ENCODE results near the gene ACVR1. TPM values are rescaled to one million over a fixed set of nuclear protein-coding genes. Genes with fewer than 3 reads are reported as not detected.

The ACVR1 gene
- total and polyA plus RNA-seq, 9 of the 15 experiments (the other 6 are each of a cell fraction or from before 2014, with no cell fraction given) = 3.8 to 14.3 (median 6.9) TPM

GRCh38 chr2:157764386-157764785 lies 111.7 kb downstream of the ACVR1 start:
- H2AFZ ChIP-seq (ENCODE audit: low read depth, low read length) = no peak overlapping the region
- DNase-seq (ENCODE audit: extremely low read depth in 1 of 4, low spot score in 3 of 4) (no peak), ATAC-seq (no peak), FAIRE-seq (no peak)
- peaks cover 26% of the 10 kb centered on the region for H3K36me3 ChIP-seq (ENCODE audit: control insufficient read depth, insufficient read depth, low read length)
- no peak overlapping the region for H3K4me3 ChIP-seq
- POLR2A ChIA-PET = interaction anchor here (0.6 to 1.5 kb wide), 2 partner anchors 11 to 462 kb away, joined by 3 to 5 read pairs; no protein-coding TSS in a partner anchor
- BruUV-seq (replicated peaks) = no TSS peak
- H3K9ac ChIP-seq (ENCODE audit: insufficient read depth in 1 of 2, low read depth in 2 of 2, low read length in 2 of 2) = no peak overlapping the region
- in situ Hi-C loops (cut with MboI) = no loop called here
- H3K4me1 ChIP-seq (replicated peaks in 1 of 2; ENCODE audit: control insufficient read depth in 2 of 2, insufficient read depth in 2 of 2, low read length in 2 of 2) = no peaks in the 10 kb centered on the region
- no peak overlapping the region for H3K27ac ChIP-seq (ENCODE audit: extremely low read depth, low read depth, low read length)
- no peaks in the 10 kb centered on the region for H3K9me3 ChIP-seq (replicated peaks; ENCODE audit: control insufficient read depth, insufficient read depth, low read depth, low read length)
- no peak overlapping the region for H3K4me2 ChIP-seq (ENCODE audit: insufficient read depth, low read length)
- no peak for TF ChIP-seq RFX7 (CRISPR knock-in tag; IDR thresholded peaks at IDR 0.05)
- no peak for TF ChIP-seq DPF2 (IDR thresholded peaks at IDR 0.05)
- no peak for TF ChIP-seq SMAD4 (CRISPR knock-in tag; conservative IDR thresholded peaks at IDR 0.05)
- no peak for TF ChIP-seq KDM2B (CRISPR knock-in tag; IDR thresholded peaks at IDR 0.05)
- no peak for TF ChIP-seq SRSF1 (IDR thresholded peaks at IDR 0.05; ENCODE audit: low read depth, low read length)
- TF ChIP-seq ZNF324 (CRISPR knock-in tag; IDR thresholded peaks at IDR 0.05) = no peak
- TF ChIP-seq GATAD2B (IDR thresholded peaks at IDR 0.05; ENCODE audit: borderline replicate concordance) = no peak
- TF ChIP-seq, protein P1, sequence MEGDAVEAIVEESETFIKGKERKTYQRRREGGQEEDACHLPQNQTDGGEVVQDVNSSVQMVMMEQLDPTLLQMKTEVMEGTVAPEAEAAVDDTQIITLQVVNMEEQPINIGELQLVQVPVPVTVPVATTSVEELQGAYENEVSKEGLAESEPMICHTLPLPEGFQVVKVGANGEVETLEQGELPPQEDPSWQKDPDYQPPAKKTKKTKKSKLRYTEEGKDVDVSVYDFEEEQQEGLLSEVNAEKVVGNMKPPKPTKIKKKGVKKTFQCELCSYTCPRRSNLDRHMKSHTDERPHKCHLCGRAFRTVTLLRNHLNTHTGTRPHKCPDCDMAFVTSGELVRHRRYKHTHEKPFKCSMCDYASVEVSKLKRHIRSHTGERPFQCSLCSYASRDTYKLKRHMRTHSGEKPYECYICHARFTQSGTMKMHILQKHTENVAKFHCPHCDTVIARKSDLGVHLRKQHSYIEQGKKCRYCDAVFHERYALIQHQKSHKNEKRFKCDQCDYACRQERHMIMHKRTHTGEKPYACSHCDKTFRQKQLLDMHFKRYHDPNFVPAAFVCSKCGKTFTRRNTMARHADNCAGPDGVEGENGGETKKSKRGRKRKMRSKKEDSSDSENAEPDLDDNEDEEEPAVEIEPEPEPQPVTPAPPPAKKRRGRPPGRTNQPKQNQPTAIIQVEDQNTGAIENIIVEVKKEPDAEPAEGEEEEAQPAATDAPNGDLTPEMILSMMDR (IDR thresholded peaks at IDR 0.05 in 2 of 3, conservative IDR thresholded peaks at IDR 0.05 in 1 of 3; ENCODE audit: insufficient read depth in 2 of 3, low read depth in 1 of 3, low read length in 3 of 3) = no peak
- TF ChIP-seq ZC3H4 (CRISPR knock-in tag; IDR thresholded peaks at IDR 0.05; ENCODE audit: borderline replicate concordance) = no peak
- H3K79me2 ChIP-seq (ENCODE audit: control insufficient read depth, insufficient read depth, low read length) = no peaks in the 10 kb centered on the region
- CTCF ChIA-PET (ENCODE audit: low intra/inter-chr PET ratio) = interaction anchor here (0.7 kb wide), 1 partner anchor 1649 kb away, joined by 3 read pairs; no protein-coding TSS in a partner anchor
- no peaks in the 10 kb centered on the region for H3K27me3 ChIP-seq (ENCODE audit: control insufficient read depth in 2 of 2, insufficient read depth in 2 of 2, low read length in 2 of 2)
- intact Hi-C loops (cut with micrococcal nuclease) = loop anchor here (5.0 to 10.0 kb wide), 2 partner anchors 462 to 980 kb away; no protein-coding TSS in a partner anchor
- 87% methylated on average over 12 of the region's 14 CpGs for WGBS (ENCODE audit: insufficient coverage, low coverage, missing lambda C conversion rate)
- no peaks in the 10 kb centered on the region for H4K20me1 ChIP-seq (replicated peaks; ENCODE audit: control insufficient read depth, insufficient read depth, low read length)
- no peaks in the 10 kb centered on the region for H3K9me1 ChIP-seq (ENCODE audit: control insufficient read depth, insufficient read depth, low read length)

Data from K562 (cell line).